Loucy (cell line): Measurements from ENCODE around the gene KRTAP4-11.

Experiments
- EZH2phosphoT487 ChIP-seq: fragments of 200-600 bp; IDR thresholded peaks from 2 replicates; pipeline ENCODE4 v1.6.1; 2018; ENCODE audit warnings: antibody characterized with exemption, mild to moderate bottlenecking, moderate library complexity, borderline replicate concordance
- TF ChIP-seq, protein P1 (sequence below): fragments of 200-600 bp; sonication (generic); conservative IDR thresholded peaks from 2 replicates; pipeline ENCODE4 v1.5.1; 2014; ENCODE audit warnings: mild to moderate bottlenecking, antibody characterized with exemption, low read length

- TF ChIP-seq, protein P1, sequence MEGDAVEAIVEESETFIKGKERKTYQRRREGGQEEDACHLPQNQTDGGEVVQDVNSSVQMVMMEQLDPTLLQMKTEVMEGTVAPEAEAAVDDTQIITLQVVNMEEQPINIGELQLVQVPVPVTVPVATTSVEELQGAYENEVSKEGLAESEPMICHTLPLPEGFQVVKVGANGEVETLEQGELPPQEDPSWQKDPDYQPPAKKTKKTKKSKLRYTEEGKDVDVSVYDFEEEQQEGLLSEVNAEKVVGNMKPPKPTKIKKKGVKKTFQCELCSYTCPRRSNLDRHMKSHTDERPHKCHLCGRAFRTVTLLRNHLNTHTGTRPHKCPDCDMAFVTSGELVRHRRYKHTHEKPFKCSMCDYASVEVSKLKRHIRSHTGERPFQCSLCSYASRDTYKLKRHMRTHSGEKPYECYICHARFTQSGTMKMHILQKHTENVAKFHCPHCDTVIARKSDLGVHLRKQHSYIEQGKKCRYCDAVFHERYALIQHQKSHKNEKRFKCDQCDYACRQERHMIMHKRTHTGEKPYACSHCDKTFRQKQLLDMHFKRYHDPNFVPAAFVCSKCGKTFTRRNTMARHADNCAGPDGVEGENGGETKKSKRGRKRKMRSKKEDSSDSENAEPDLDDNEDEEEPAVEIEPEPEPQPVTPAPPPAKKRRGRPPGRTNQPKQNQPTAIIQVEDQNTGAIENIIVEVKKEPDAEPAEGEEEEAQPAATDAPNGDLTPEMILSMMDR = no peak
- TF ChIP-seq EZH2phosphoT487 = no peak
These were observed 50.9 kb downstream of the KRTAP4-11 start for GRCh38 chr17:41067281-41067680.
